Neutrophil (primary cell): ENCODE measurements around the gene RXFP3.

Experiments used
- H3K27ac ChIP-seq: fragments of 200-600 bp; sonication (generic); 2 replicates; pipeline ENCODE4 v1.5.1; 2016; ENCODE audit warnings: mild to moderate bottlenecking, moderate library complexity
- H3K27me3 ChIP-seq: fragments of 200-600 bp; sonication (generic); 2 replicates; pipeline ENCODE4 v1.6.0; 2016; ENCODE audit warnings: mild to moderate bottlenecking
- H3K36me3 ChIP-seq: fragments of 200-600 bp; sonication (generic); 2 replicates; pipeline ENCODE4 v1.5.1; 2017
- H3K4me1 ChIP-seq, 2 experiments: fragments of 200-600 bp in 1 of 2; sonication (generic) in 1 of 2; 1 replicate in 1 of 2; 2 replicates in 1 of 2; pipeline versions ENCODE4 v1.5.1 to v1.6.1; 2013 to 2016; ENCODE audit warnings: low read depth in 1 of 2, low read length in 1 of 2, mild to moderate bottlenecking in 1 of 2, moderate library complexity in 1 of 2; ENCODE audit not compliant: control insufficient read depth in 1 of 2, insufficient read depth in 1 of 2
- H3K4me3 ChIP-seq, 2 experiments: fragments of 200-600 bp in 1 of 2; sonication (generic) in 1 of 2; 1 replicate in 1 of 2; 2 replicates in 1 of 2; pipeline ENCODE4 v1.5.1; 2013 to 2016; ENCODE audit warnings: low read depth in 1 of 2, low read length in 1 of 2, mild to moderate bottlenecking in 1 of 2, moderate library complexity in 1 of 2
- H3K9me3 ChIP-seq: fragments of 200-600 bp; sonication (generic); 2 replicates; pipeline ENCODE4 v1.5.1; 2016
- TF ChIP-seq, protein P1 (sequence below): fragments of 200-600 bp; sonication (generic); IDR thresholded peaks from 2 replicates; pipeline ENCODE4 v1.5.1; 2016; ENCODE audit warnings: antibody characterized with exemption

The RXFP3 gene

DNA sequence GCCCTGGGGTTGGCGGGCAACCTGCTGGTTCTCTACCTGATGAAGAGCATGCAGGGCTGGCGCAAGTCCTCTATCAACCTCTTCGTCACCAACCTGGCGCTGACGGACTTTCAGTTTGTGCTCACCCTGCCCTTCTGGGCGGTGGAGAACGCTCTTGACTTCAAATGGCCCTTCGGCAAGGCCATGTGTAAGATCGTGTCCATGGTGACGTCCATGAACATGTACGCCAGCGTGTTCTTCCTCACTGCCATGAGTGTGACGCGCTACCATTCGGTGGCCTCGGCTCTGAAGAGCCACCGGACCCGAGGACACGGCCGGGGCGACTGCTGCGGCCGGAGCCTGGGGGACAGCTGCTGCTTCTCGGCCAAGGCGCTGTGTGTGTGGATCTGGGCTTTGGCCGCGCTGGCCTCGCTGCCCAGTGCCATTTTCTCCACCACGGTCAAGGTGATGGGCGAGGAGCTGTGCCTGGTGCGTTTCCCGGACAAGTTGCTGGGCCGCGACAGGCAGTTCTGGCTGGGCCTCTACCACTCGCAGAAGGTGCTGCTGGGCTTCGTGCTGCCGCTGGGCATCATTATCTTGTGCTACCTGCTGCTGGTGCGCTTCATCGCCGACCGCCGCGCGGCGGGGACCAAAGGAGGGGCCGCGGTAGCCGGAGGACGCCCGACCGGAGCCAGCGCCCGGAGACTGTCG, 976 bp downstream of the RXFP3 start:
- Histone ChIP-seq H3K4me3 (no peak overlapping the region), H3K4me1 (peaks cover 0 to 7% of the 10 kb centered on the region in 2 experiments), H3K27ac (no peak overlapping the region), H3K36me3 (no peaks in the 10 kb centered on the region), H3K9me3 (no peaks in the 10 kb centered on the region), H3K27me3 (peaks cover 95% of the 10 kb centered on the region)
- TF ChIP-seq, protein P1, sequence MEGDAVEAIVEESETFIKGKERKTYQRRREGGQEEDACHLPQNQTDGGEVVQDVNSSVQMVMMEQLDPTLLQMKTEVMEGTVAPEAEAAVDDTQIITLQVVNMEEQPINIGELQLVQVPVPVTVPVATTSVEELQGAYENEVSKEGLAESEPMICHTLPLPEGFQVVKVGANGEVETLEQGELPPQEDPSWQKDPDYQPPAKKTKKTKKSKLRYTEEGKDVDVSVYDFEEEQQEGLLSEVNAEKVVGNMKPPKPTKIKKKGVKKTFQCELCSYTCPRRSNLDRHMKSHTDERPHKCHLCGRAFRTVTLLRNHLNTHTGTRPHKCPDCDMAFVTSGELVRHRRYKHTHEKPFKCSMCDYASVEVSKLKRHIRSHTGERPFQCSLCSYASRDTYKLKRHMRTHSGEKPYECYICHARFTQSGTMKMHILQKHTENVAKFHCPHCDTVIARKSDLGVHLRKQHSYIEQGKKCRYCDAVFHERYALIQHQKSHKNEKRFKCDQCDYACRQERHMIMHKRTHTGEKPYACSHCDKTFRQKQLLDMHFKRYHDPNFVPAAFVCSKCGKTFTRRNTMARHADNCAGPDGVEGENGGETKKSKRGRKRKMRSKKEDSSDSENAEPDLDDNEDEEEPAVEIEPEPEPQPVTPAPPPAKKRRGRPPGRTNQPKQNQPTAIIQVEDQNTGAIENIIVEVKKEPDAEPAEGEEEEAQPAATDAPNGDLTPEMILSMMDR = no peak

DNA sequence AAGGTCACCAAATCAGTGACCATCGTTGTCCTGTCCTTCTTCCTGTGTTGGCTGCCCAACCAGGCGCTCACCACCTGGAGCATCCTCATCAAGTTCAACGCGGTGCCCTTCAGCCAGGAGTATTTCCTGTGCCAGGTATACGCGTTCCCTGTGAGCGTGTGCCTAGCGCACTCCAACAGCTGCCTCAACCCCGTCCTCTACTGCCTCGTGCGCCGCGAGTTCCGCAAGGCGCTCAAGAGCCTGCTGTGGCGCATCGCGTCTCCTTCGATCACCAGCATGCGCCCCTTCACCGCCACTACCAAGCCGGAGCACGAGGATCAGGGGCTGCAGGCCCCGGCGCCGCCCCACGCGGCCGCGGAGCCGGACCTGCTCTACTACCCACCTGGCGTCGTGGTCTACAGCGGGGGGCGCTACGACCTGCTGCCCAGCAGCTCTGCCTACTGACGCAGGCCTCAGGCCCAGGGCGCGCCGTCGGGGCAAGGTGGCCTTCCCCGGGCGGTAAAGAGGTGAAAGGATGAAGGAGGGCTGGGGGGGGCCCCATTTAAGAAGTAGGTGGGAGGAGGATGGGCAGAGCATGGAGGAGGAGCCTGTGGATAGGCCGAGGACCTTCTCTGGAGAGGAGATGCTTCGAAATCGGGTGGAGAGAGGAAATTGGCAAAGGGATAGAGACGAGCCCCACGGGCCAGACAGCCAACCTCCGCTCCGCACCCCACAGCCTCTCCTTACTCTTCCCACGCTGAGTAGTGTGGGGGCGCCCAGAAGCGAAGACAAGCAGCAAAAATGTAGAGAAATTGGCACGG, 1.7 kb downstream of the RXFP3 start:
- Histone ChIP-seq H3K9me3 (no peaks in the 10 kb centered on the region), H3K36me3 (no peaks in the 10 kb centered on the region), H3K4me1 (peaks cover 0 to 7% of the 10 kb centered on the region in 2 experiments), H3K27ac (no peak overlapping the region), H3K27me3 (peaks cover 100% of the 10 kb centered on the region), H3K4me3 (no peak overlapping the region)
- TF ChIP-seq, protein P1 = no peak

DNA sequence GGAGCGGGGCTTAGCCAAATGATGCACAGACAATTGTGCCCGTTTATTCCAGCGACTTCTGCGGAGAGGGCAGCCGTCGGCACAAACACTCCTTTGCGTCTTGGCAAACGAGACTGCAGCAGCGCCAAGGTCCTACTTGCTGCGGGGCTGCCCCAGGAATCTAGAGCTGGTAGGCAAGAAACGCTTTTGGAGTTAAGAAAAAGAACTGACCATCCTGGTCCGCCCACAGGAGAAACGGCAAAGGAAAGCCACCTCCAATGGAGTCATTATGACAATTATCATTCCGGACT, 2.3 kb downstream of the RXFP3 start:
- Histone ChIP-seq H3K27me3 (peaks cover 100% of the 10 kb centered on the region), H3K27ac (no peak overlapping the region), H3K9me3 (no peaks in the 10 kb centered on the region), H3K4me1 (peaks cover 0 to 7% of the 10 kb centered on the region in 2 experiments), H3K4me3 (no peak overlapping the region), H3K36me3 (no peaks in the 10 kb centered on the region)
- TF ChIP-seq, protein P1 = no peak

DNA sequence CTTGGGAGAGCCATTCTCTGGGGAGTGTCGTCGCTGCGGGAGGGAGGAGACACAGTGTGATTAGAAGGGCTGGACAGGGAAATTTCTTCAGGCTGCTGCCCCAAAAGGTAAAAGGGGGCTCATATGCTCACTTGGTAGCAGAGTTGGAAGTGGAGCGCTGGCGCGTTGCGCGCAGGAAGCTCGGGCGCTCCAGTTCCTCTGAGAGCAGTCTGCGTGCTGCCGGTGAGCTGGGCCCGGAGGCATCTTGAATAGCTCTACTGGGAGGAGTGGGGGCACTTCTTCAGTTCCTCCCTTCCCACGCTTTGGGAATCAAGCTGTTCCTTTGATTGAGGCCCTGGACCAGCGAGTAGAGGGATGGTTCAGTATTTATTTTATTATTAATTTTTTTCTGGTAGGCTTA, 2.7 kb downstream of the RXFP3 start:
- Histone ChIP-seq H3K4me1 (peaks cover 0 to 7% of the 10 kb centered on the region in 2 experiments), H3K4me3 (no peak overlapping the region), H3K27ac (no peak overlapping the region), H3K9me3 (no peaks in the 10 kb centered on the region), H3K36me3 (no peaks in the 10 kb centered on the region), H3K27me3 (peaks cover 97% of the 10 kb centered on the region)
- TF ChIP-seq, protein P1 = no peak

DNA sequence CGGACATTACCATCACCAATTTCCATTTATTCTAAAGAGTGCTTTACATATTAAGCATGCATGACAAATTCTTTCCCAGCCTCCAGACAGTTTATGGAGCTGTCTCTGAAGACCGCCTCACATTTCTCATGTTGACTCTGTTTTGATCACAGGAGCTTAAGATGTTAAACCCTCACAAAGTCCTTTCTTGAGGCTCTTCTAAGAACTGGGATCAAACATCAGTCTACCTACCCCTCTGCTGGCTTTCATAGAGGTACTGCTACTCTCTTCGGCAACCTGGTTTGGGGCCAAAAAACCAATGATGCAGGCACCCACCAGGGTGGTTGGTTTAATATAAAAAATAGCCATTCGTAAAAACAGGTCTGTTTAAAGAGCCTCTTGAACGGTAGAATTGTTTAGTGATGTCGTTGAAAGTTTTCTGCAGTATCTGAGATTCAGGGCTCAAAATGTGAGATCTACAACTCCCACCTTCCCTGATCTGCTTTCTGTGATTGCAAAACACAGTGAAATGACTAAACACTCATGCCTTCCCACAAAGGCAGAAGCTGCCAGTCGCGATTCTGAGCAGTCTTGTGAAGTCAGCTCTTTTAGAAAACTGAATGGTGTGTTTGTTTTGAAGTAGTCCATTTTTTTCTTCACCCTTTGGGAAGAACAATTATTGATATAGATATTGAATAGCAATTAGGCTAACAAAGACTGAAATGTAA, 3.5 kb downstream of the RXFP3 start:
- H3K4me3 ChIP-seq = no peak overlapping the region
- peaks cover 97% of the 10 kb centered on the region for H3K27me3 ChIP-seq
- no peaks in the 10 kb centered on the region for H3K36me3 ChIP-seq
- TF ChIP-seq, protein P1 = no peak
- H3K9me3 ChIP-seq = no peaks in the 10 kb centered on the region
- peaks cover 0 to 7% of the 10 kb centered on the region in 2 experiments for H3K4me1 ChIP-seq
- no peak overlapping the region for H3K27ac ChIP-seq
